GM12891 (cell line): Measurements from ENCODE around the gene TSPAN9.

ENCODE experiments used
- DNase-seq: peaks from one replicate; pipeline ENCODE4 v3.0.0; 2011; ENCODE audit warnings: low spot score; ENCODE audit not compliant: insufficient read length
- FAIRE-seq: peaks from 2 replicates; lab custom pipeline; 2011; peaks lifted over from hg19 to GRCh38; lab: Jason Lieb, UNC
- PAX5 ChIP-seq: IDR thresholded peaks from 2 replicates; pipeline ENCODE4 v1.6.1; 2011; ENCODE audit warnings: low read length, moderate library complexity, mild to moderate bottlenecking; ENCODE audit not compliant: insufficient read depth, severe bottlenecking
- POLR2A ChIP-seq: IDR thresholded peaks from 2 replicates; pipeline ENCODE4 v1.6.1; 2011; ENCODE audit warnings: low read depth, low read length, control low read depth
- POLR2AphosphoS5 ChIP-seq: IDR thresholded peaks from 2 replicates; pipeline ENCODE4 v1.6.1; 2011; ENCODE audit warnings: low read depth, low read length, control low read depth
- POU2F2 ChIP-seq: IDR thresholded peaks from 2 replicates; pipeline ENCODE4 v1.6.1; 2011; ENCODE audit warnings: low read depth, mild to moderate bottlenecking, control low read depth, low read length, moderate library complexity
- SPI1 ChIP-seq: IDR thresholded peaks from 2 replicates; pipeline ENCODE4 v1.6.1; 2011; ENCODE audit warnings: low read depth, low read length, control low read depth
- TAF1 ChIP-seq: IDR thresholded peaks from 2 replicates; pipeline ENCODE4 v1.6.1; 2011; ENCODE audit warnings: low read depth, low read length, control low read depth

TSPAN9 gene

DNA sequence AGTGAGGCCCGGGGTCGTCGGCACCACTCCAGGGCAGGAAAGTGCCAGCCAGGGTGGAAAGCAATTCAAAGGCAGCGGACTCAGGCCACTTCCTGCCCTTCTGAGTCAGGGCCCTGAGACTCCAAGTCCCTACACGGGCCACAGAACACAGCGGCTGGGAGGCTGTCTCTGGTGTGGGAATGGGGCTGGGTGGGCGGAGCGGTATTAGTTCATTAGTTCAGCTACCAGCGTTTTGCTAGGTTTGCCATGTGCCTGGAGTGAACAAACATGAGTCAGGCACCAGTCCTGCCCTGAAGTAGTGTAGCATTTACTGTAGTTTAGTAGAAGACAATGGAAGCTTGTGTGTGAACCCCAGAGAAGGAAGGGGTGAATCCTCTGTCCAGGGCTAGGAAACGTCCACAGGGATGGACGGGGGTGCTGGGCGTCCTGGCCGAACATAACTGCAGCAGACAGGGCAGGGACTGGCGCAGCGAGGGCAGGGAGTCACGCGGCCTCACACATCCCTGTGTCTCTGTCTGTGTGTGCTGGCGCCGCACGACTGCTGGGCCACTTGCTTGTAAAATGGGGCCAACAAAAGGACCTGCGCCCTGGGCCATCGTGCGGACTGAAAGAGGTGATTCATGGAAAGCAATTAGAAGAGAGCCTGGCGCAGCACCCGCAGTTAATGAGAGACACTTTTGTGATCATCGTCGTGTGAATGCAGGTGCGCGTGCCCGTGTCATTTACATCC is 227.4 kb downstream of the TSPAN9 start:
- DNase-seq (no peak), FAIRE-seq (no peak)
- no peak for TF ChIP-seq POLR2A
- TF ChIP-seq TAF1, result no peak
- no peak for TF ChIP-seq SPI1
- no peak for TF ChIP-seq PAX5
- no peak for TF ChIP-seq POLR2AphosphoS5
- TF ChIP-seq POU2F2, result no peak

DNA sequence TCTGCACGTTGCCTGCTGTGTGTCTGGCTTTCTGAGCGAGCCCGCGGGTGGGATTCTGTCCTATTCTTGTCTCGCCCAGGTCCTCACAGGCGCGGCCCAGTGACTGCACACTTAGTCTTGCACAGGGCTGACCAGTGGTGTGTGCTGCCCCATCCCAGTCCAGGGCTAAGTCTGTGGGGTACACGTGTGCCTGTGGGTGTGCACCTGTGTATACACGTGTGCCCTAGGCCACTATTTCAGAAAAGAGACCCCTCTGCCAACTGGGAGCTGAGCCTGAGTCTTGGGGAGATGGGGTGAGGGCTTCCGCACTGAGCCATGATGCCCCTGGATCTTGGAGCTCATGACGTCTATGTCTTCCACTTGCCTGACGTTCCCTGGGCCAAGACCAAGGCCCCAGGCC is 228.3 kb downstream of the TSPAN9 start:
- DNase-seq (no peak), FAIRE-seq (no peak)
- no peak for TF ChIP-seq PAX5
- TF ChIP-seq TAF1, result no peak
- no peak for TF ChIP-seq POU2F2
- TF ChIP-seq POLR2AphosphoS5, result no peak
- no peak for TF ChIP-seq POLR2A
- no peak for TF ChIP-seq SPI1

DNA sequence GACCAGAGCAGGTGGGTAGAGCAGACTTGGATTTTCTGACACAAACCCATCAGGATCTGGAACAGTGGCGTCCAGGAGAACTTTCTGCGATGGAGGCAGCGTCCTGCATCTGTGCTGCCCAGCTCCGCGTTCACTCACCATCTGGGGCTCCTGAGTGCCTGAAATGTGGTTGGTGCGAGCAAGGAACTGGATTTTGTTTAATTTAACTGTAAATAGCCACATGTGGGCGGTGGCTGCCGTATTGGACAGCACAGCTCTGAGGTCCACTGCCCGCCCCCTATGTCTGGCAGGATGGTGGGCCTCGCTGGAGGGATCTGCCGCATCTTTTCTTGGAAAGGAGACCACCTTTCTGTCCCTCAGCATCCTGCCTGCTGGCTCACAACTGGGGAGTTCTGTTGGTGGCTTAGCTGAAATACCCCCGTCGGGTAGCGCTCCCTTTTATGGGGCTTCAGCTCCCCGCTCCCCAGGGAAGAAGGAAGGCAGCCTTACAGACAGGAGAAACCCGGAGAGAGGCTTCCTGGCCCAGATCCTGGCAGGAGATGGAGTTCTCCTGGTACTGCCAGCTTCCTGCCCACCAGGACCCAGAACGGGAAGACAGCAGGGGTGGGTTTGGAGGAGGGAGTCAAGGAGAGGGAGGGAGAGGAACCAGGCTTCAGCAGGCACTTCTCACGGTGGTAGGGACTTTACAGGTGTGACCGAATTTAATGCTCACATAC is 228.9 kb downstream of the TSPAN9 start:
- DNase-seq, result no peak
- TF ChIP-seq SPI1, result no peak
- no peak for TF ChIP-seq POLR2AphosphoS5
- no peak for TF ChIP-seq POU2F2
- TF ChIP-seq TAF1, result no peak
- TF ChIP-seq PAX5, result no peak
- no peak for TF ChIP-seq POLR2A
- FAIRE-seq, result no peak

DNA sequence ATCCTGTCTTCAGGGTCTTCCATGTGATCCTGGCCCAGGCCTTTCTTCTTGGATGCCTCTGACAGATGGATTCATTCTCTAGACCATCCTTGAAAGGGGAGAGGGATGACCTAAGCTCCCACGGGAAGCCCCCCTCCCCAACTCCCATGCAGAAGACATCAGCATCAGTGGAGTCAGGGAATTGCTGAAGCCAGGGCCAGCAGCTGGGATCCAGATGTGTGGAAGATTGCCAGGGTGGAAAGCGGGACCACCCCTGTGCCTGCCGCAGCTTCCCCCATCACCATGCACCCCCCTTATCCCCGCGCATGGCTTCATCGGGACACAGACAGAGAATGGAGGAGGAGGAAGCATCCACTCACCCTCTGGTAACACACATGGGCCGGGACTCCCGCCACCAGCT is 230.2 kb downstream of the TSPAN9 start:
- FAIRE-seq (no peak), DNase-seq (no peak)
- no peak for TF ChIP-seq TAF1
- TF ChIP-seq POLR2A, result no peak
- TF ChIP-seq POLR2AphosphoS5, result no peak
- no peak for TF ChIP-seq PAX5
- no peak for TF ChIP-seq SPI1
- no peak for TF ChIP-seq POU2F2

DNA sequence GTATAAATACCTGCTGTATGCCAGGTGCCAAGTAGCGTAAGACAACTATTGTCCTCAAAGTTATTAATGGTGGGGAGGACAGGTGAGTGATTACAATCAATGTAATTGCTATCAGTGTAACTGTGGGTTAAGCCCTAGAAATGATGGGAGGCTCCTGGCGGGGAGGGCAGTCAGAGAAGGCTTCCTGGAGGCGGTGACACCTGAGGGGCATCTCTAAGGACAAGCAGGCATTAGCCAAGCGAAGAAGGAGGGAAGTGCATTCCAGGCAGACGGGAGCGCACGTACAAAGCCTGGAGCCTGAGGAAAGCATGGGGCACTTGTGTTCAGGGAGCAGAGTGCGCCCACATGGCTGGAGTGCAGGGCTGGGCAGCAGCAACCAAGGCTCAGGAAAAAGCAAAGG is 230.9 kb downstream of the TSPAN9 start:
- DNase-seq (no peak), FAIRE-seq (no peak)
- no peak for TF ChIP-seq POLR2AphosphoS5
- TF ChIP-seq POLR2A, result no peak
- TF ChIP-seq SPI1, result no peak
- no peak for TF ChIP-seq POU2F2
- TF ChIP-seq PAX5, result no peak
- no peak for TF ChIP-seq TAF1

DNA sequence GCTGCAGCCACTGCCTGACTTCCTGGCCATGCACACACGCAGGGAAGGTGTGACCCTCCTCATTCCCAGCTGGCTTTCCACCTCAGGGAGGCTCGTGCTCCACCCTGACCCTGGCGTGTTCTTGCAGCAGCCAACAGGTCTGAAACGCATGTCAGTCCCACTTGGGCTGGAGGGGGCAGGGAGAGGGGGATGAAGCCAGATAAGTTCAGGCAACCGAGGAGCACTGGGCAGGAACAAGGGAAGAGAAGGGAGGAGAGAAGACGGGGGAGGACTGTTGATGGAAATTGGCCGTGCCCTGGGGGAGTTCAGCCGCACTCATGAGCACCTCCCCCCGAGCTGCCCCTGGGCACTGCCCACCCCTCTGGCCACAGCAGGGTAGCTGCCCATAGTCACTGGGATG is 231.4 kb downstream of the TSPAN9 start:
- no peak for FAIRE-seq
- TF ChIP-seq TAF1, result no peak
- no peak for TF ChIP-seq POLR2AphosphoS5
- no peak for TF ChIP-seq POU2F2
- no peak for TF ChIP-seq PAX5
- TF ChIP-seq SPI1, result no peak
- no peak for TF ChIP-seq POLR2A
- no peak for DNase-seq

DNA sequence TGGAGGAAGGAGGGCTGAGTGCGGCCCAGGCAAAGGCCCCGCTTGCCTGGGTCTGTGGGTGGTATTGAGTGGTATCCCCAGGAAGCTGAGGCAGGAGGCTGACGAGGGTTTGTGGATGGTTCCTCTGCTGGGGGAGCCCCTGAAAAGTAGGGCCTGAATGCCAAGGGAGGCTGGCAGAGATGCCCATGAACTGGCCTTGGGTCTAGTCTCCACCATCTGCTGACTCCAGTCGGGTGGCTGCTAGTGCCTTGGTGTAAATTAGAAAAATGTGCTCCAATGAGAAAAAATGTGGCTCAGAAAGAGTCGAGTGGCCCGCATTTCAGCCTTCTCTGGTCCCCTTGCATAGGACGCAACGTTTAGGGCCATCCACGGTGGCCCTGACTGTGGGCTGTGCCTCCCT is 232.6 kb downstream of the TSPAN9 start:
- DNase-seq, result no peak
- no peak for FAIRE-seq
- TF ChIP-seq PAX5, result no peak
- TF ChIP-seq POLR2A, result no peak
- no peak for TF ChIP-seq POU2F2
- TF ChIP-seq TAF1, result no peak
- TF ChIP-seq SPI1, result no peak
- TF ChIP-seq POLR2AphosphoS5, result no peak

DNA sequence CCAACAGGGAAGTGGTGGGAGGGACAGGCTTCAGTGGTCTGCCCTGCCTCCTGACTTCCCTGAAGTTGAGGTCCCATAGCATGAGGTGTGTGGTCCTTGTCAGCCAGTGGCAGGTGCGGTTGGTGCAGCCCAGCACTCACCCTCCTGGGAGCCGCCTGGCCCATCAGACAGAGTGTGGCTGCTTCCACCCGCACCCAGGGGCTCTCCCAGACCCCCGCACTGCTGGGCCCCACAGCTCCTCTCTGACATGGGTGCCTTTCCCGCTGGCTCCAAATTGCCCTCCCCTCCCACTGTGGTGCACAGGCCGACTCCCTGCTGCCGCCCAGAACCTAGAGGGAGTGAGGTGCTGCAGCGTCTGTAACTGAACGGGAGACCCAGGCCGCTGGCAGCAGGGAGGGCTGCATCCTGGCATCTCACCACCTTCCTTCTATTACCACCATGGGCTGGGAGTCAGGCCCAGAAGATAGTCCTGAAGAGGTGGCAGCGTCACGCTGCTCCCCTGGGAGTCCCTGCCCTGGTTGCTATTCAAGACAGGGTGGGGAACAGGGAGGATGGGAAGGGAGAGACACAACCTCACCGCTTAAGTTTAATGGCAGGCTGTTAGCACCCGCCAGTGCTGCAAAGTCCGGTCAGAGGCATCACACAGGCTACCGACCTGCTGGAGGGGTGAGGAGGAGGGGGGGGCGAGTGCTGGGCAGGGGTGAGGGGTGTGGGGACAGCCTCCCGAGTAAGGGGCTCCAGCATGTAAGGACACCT is 233.3 kb downstream of the TSPAN9 start:
- DNase-seq (no peak), FAIRE-seq (no peak)
- TF ChIP-seq PAX5 (no peak), SPI1 (no peak), POU2F2 (no peak), POLR2A (no peak), TAF1 (no peak), POLR2AphosphoS5 (no peak)

DNA sequence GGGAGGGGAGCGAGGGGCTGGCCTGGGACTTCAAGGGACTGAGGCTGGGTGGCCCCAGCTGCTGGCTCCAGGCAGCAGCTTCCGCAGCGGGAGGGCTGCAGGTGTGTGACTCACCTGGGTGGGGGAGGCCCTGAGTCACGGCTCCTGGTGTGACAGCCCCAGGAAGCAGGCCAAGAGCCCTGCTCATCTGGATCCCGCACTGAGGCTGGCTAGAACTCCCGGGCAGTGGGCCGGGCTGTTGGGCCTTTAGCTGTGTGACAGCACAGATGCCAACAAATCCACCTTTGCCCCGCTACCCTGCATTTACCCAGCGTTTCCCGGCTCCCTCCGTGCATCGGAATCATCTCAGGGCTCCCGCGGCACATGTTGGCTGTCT is 233.8 kb downstream of the TSPAN9 start:
- no peak for FAIRE-seq
- DNase-seq, result no peak
- TF ChIP-seq POLR2A (no peak), PAX5 (no peak), TAF1 (no peak), SPI1 (no peak), POLR2AphosphoS5 (no peak), POU2F2 (no peak)
